GM21717 (cell line): Measurements from ENCODE around the gene PAX2.

Experiments used
- ATAC-seq: cut with Tn5 transposase; IDR thresholded peaks from one replicate; pipeline ENCODE4 v1.9.1; 2021; ENCODE audit warnings: mild to moderate bottlenecking, moderate library complexity; ENCODE audit not compliant: unreplicated experiment

The PAX2 gene

GRCh38 chr10:100784126-100784525, 38.7 kb downstream of the PAX2 start:
- ATAC-seq = no peak

DNA sequence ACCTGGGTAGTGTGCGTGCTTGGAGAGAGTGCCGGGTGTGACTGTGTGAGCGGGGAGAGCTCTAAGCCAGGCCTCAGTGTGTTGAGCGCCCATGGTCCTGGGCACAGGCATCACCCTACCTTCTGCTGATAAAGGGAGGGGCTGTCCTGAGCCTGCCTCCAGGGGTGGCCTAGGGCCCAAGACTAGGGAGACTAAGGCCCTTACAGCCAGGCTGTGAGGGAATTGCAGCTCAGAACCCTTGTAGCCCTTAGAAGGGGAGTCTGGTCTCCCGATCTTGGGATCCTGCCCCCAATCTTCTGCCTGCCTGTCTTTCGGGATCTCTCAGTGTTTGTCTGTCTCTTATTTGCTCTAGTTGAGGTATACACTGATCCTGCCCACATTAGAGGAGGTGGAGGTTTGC, 41.2 kb downstream of the PAX2 start:
- ATAC-seq = no peak

DNA sequence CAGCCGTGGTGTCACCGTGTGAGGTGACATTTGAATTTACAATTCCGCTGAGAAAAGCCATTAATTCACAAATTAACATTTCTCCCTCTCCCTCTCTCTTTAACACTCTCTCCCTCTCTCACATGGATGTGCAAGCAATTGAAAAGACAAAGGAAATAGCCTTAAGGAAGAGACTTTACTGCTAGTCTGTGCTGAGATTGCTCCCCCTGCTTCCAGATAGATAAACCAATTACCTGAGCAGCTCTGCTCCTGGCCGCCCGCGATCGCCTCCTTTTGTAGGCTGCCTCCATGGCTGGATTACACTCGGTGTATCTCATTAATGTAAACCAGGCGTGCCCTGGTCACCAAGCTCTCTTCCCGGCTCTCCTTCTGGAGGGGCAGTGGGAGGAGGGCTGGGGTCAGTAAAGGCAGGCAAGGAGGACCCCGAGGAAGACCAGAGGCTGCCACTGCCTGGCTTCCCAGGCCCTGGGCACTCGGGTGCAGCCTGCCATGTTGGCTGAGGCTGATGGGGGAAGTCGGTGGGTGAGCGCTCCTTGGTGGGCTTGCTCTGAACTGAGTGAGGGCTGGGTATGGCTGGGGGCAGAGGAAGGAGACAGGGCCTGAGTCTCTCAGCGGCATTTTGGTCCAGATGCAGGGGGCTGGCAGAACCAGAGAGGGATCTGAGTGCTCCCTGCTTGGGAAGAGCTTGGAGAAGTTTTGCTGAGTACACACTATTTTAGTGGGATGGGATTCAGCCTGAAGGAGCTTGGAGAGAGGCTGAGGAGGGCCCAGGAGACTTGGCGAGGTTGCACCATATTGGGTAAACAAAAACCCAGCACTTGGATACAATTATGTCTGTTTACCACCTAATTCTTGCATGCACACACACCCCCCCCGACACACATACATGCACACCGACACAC, 42.9 kb downstream of the PAX2 start:
- ATAC-seq = no peak

GRCh38 chr10:100790761-100791208, 45.4 kb downstream of the PAX2 start:
- no peak for ATAC-seq

GRCh38 chr10:100791369-100792058, 46.1 kb downstream of the PAX2 start:
- no peak for ATAC-seq

GRCh38 chr10:100792574-100792973, 47.2 kb downstream of the PAX2 start:
- no peak for ATAC-seq

GRCh38 chr10:100793055-100793454, 47.7 kb downstream of the PAX2 start:
- ATAC-seq = no peak

GRCh38 chr10:100799881-100800280, 54.5 kb downstream of the PAX2 start:
- no peak for ATAC-seq

- no peak for ATAC-seq
Observed at GRCh38 chr10:100800931-100801330, 55.5 kb downstream of the PAX2 start.

- ATAC-seq = no peak
Observed at GRCh38 chr10:100802196-100802595, 56.8 kb downstream of the PAX2 start.

- ATAC-seq = no peak
Observed at GRCh38 chr10:100802607-100803006, 57.2 kb downstream of the PAX2 start.

DNA sequence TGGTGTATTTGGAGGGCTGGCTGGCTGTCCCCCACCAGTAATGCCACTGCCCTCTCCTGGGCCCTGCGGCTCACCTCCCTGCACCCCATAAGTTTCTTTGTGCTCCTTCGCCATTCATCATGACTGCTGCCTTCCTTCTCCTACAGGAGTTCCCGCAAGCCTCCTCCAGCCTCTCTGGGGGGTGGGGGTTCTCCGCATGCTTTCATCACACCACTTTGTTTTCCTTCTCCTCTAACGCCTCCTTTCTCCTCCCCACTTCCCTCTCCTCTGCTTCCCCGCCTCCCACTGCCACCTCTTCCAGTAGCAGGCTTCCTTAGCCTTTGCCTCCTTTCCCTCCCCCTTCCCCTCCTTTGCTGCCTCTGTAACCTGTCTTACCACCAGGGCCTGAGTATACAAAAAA, 58.1 kb downstream of the PAX2 start:
- no peak for ATAC-seq

- no peak for ATAC-seq
Observed at GRCh38 chr10:100803908-100804307, 58.5 kb downstream of the PAX2 start.

DNA sequence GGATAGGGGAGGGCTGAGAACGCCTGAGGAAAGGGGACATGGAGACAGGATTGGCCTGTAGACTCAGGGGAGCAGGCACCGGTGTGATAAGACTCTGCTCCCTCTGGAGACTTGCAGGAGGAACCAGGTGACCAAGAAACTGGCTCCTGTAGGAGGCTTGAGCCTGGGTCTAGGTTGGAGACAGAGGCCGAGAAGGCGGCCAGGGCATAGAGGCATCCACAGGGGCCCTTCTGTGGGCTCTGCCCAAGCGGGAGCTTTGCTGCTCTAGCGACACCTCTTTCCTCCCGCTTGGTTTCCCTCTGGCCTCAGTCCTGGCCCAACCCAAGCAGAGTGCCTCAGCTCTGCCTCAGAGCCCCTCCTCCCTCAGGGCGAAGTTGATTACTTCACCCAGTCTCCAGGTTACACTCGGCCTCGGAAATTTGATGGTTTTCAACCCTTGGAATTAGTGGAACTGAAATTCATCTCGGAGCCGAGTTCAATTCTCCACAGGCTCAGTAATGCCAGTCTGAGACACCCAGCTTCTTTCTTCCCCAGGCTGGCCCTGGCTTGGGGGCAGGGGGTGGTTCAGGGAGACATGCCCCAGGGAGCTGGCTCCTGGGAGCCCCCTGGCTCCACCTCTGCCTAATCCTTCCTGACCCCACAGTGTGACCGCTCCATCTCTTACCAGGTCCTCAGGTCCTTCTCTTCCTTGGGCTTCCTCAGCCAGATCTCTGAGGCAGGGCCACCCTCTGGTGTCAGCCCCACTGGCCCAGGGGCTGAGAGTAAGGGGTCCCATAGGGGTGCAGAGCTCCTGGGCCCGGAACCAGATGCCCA, 60.4 kb downstream of the PAX2 start:
- no peak for ATAC-seq

DNA sequence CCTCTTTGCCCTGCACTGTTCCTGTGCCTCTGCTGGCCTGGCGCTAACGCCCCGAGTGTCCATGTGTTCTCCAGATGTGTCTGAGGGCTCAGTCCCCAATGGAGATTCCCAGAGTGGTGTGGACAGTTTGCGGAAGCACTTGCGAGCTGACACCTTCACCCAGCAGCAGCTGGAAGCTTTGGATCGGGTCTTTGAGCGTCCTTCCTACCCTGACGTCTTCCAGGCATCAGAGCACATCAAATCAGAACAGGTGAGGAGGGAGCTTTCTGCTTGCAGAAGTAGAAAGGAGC, 60.9 kb downstream of the PAX2 start:
- no peak for ATAC-seq

DNA sequence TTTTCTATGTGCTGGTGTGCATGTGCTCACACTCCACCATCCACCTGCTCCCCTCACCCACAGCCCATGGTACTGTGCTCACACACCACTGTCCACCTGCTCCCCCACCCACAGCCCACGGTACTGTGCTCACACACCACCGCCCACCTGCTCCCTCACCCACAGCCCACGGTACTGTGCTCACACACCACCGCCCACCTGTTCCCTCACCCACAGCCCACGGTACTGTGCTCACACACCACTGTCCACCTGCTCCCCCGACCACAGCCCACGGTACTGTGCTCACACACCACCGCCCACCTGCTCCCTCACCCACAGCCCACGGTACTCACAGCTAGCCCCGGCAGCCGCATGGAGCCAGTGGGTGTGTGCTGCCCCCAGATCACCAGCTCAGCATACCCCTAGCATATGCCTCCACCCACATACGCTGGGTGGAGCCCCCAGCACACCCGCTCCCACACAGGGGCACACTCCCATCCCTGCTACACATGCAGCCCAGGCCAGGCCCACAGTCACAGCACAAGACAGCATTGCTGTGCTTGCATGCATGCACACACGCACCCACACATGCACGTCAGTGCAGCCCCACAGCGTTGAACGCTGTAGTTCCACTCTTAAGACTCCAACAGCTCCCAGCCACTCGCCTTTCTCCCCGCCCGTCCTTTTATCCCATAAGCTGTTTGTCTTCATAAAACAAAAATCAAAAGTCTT, 62.0 kb downstream of the PAX2 start:
- no peak for ATAC-seq

GRCh38 chr10:100808876-100809275, 63.5 kb downstream of the PAX2 start:
- ATAC-seq = no peak

DNA sequence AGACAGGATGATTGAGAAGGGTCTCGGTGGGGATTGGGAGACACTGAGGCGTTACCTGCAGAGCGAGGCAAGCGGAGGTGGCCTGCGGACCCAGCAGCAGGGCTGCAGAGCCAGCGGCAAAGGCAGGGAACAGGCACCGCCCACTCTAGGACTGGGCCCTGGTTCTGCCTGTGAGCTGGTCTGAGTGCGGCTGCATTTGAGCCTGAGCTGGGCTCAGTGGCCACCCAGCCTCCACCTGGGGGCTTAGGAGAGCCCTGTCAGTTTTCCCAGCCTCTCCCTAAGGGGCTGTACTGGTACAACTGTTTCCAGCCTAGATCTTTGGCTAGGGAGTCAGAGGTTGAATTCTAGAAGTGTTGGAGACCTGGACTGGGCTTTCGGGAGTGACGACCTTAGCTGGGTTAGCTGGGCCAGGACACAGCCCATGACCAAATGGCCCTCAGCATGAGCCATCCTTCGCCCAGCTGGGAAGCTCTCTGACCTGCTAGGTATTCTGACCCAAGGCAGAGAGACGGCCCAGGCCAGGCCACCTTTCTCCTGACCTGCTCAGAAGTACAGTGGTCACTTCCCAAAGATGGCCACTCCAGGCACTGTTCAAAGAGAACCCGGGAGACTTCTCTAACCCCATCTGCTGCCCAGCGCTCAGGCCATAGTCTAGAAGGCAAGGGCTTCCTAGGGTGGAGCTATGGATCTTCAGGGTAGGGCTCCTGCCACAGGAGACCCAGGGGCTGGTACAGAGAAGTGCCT, 64.9 kb downstream of the PAX2 start:
- no peak for ATAC-seq

- ATAC-seq = no peak
Observed at GRCh38 chr10:100810835-100811116, 65.4 kb downstream of the PAX2 start.

DNA sequence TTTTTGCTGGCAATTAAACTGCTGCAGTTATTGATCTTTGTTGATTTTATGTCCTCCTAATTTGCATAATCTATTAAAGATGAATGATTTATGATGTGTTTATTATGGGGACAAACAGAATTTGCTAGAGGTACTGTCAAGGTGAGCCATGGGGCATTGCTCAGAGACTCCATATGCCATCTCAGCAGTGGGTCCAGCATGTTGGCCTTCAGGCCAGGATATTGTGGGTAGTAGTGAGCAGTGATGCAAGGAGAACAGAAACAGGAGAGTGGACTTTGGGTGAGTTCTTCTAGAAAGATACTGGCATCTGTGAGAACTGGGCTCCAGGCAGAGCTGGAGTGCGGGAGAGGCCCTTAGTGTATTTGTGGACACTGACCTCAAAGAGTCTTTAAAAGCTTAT, 65.9 kb downstream of the PAX2 start:
- no peak for ATAC-seq
